Stimulated activated naive CD4-positive, alpha-beta T cell treated with Interleukin-2 at 50 U/mL for 16 hours (primary cell): Measurements from ENCODE around the gene LENEP.

Experiments
- DNase-seq: peaks from one replicate; lab custom pipeline; 2025; lab: John Stamatoyannopoulos, UW

The LENEP gene

GRCh38 chr1:154993572-154994268 lies at the start of gene LENEP:
Gene LENEP, plus strand, starts transcription at chr1:154993586. Its CDS starts 22 bp downstream, at chr1:154993608.
- no peak for DNase-seq

GRCh38 chr1:154943649-154944400 lies 49.6 kb upstream of the LENEP start:
- peak; percentile 21 for DNase-seq

- no peak for DNase-seq
Observed at GRCh38 chr1:154944401-154945159, 48.8 kb upstream of the LENEP start.

GRCh38 chr1:154945160-154945961 lies 48.0 kb upstream of the LENEP start:
- DNase-seq, result no peak

GRCh38 chr1:154945962-154946850 lies 47.2 kb upstream of the LENEP start:
- DNase-seq, result no peak

GRCh38 chr1:154948079-154948478 lies 45.3 kb upstream of the LENEP start:
- DNase-seq, result no peak

- peak; percentile 67 for DNase-seq
Observed at GRCh38 chr1:154951901-154952657, 41.3 kb upstream of the LENEP start.

- DNase-seq, result no peak
Observed at GRCh38 chr1:154952664-154953063, 40.7 kb upstream of the LENEP start.

GRCh38 chr1:154953611-154954038 lies 39.8 kb upstream of the LENEP start:
- no peak for DNase-seq

- no peak for DNase-seq
Observed at GRCh38 chr1:154954541-154954940, 38.8 kb upstream of the LENEP start.

GRCh38 chr1:154955039-154955717 lies 38.2 kb upstream of the LENEP start:
- peak; percentile 81 for DNase-seq

- DNase-seq, result peak; percentile 69
Observed at GRCh38 chr1:154955718-154956543, 37.5 kb upstream of the LENEP start, which contains the start of gene PBXIP1. Gene PBXIP1, minus strand, starts transcription at chr1:154956099. Its CDS starts 2,378 bp downstream, at chr1:154953721.

GRCh38 chr1:154956544-154956941 lies 36.8 kb upstream of the LENEP start:
- no peak for DNase-seq

- DNase-seq, result no peak
Observed at GRCh38 chr1:154957091-154957657, 36.2 kb upstream of the LENEP start.

GRCh38 chr1:154958036-154958435 lies 35.4 kb upstream of the LENEP start:
- DNase-seq, result no peak

- DNase-seq, result no peak
Observed at GRCh38 chr1:154958681-154959425, 34.5 kb upstream of the LENEP start.

GRCh38 chr1:154959426-154959780 lies 34.0 kb upstream of the LENEP start:
- DNase-seq, result no peak
